ENCODE results near the gene PGLYRP4.
A peak's percentile ranks its signal among the peaks of the same experiment; 100 is the strongest.

The PGLYRP4 gene

DNA sequence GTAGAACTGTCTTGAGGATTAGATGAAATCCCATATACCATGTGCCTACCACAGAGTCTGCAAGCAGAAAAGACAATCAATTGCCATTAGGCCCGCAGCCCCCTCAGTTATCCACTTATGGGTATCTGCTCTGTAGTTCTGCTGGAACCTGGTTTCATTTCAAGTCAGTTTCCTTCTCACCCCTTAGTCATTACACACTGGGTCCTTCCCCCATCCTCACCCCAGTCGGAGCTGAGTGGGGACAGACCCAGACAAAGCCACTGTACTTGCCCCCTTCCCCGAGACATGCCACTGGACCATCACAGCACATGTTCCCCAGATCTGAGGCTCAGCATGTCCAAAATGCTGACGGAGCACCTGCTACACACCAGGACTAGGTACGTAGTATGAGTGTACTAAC lies 57.1 kb downstream of the PGLYRP4 start:
- no peak for DNase-seq (ENCODE audit: low read depth in 2 of 2)

DNA sequence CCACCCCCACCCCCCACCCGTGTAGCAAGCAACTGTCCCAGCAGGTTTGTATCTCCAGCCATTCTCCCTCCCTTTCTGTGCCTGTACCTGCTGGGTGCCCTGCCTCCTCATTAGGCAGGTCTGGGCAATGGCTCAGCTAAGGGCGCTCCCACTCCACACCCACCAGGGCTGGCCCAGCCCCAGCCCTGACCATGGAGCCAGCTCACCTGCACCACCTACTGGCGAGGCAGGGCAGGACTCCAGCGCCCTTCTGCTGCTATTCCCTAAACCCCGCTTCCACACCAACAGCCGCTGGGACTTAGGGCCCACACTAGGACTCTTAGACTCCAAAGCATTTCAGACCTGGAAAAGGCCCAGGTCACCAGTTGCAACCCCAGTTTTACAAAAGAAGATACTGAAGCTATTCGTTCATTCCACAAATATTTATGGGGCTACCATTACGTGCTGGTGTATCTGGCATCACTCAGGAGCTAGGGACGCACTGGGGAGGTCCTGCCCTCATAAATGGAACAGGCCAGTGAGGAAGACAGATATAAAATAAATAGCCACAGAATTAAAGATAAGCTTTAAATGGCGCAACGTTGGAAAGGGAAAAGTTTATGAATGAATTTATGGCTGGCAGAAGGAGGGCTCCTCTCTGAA lies 59.9 kb downstream of the PGLYRP4 start:
- DNase-seq (ENCODE audit: low read depth in 2 of 2) = peak in 1 of 2 experiments; percentile 12

Data from stimulated activated CD4-positive, alpha-beta T cell treated with anti-CD3 and anti-CD28 coated beads, Interleukin-12 subunit alpha, Interleukin-12 subunit beta, amount 100 ng/mL, for 24 hours (primary cell).